BJ (cell line): ENCODE data around the gene LDLRAD2. TPM values are rescaled to one million over a fixed set of nuclear protein-coding genes. Genes with fewer than 3 reads are reported as not detected.

Experiments used
- CTCF ChIA-PET: fragments of 350-600 bp; formaldehyde crosslinking; extraction: SDS; loops from one replicate; lab custom pipeline; 2021; ENCODE audit warnings: antibody characterized with exemption, inconsistent platforms; lab: Yijun Ruan, JAX
- POLR2A ChIA-PET: fragments of 300-600 bp; sonication (Branson Sonifier 250); formaldehyde crosslinking; extraction: SDS; loops from one replicate; lab custom pipeline; 2021; ENCODE audit warnings: antibody characterized with exemption; lab: Charles Lee
- DNase-seq: peaks from one replicate; pipeline ENCODE4 v3.0.0-alpha.2; 2011; ENCODE audit warnings: low read depth
- H3K27me3 ChIP-seq: 2 replicates; pipeline ENCODE4 v1.6.0; 2011; ENCODE audit warnings: low read length; ENCODE audit not compliant: control insufficient read depth, insufficient read depth
- H3K36me3 ChIP-seq: 2 replicates; pipeline ENCODE4 v1.5.1; 2011; ENCODE audit warnings: low read length; ENCODE audit not compliant: control insufficient read depth, insufficient read depth
- H3K4me3 ChIP-seq: 2 replicates; pipeline ENCODE4 v1.5.1; 2011; ENCODE audit warnings: low read depth, mild to moderate bottlenecking, control low read depth, low read length
- polyA plus RNA-seq: library from polyadenylated mRNA; depleted of rRNA; stranded (reverse); fragments of >200 nt; gene quantifications from 2 replicates; pipeline ENCODE4 v1.2.3, GENCODE V29; 2011
- TF ChIP-seq, protein P1 (sequence below): IDR thresholded peaks from 2 replicates; pipeline ENCODE4 v1.5.1; 2011; ENCODE audit warnings: low read depth, mild to moderate bottlenecking, control low read depth, inconsistent platforms, low read length, moderate library complexity; ENCODE audit not compliant: insufficient read depth

Gene LDLRAD2
- polyA plus RNA-seq, 1 experiment, result not detected

GRCh38 chr1:21845646-21846641 is 33.9 kb downstream of the LDLRAD2 start:
- no peak for DNase-seq
- ChIA-PET CTCF (no interaction called here), POLR2A (no interaction called here)
- H3K27me3 ChIP-seq, result no peaks in the 10 kb centered on the region
- H3K36me3 ChIP-seq, result peaks cover 61% of the 10 kb centered on the region
- H3K4me3 ChIP-seq, result no peak overlapping the region
- TF ChIP-seq, protein P1, sequence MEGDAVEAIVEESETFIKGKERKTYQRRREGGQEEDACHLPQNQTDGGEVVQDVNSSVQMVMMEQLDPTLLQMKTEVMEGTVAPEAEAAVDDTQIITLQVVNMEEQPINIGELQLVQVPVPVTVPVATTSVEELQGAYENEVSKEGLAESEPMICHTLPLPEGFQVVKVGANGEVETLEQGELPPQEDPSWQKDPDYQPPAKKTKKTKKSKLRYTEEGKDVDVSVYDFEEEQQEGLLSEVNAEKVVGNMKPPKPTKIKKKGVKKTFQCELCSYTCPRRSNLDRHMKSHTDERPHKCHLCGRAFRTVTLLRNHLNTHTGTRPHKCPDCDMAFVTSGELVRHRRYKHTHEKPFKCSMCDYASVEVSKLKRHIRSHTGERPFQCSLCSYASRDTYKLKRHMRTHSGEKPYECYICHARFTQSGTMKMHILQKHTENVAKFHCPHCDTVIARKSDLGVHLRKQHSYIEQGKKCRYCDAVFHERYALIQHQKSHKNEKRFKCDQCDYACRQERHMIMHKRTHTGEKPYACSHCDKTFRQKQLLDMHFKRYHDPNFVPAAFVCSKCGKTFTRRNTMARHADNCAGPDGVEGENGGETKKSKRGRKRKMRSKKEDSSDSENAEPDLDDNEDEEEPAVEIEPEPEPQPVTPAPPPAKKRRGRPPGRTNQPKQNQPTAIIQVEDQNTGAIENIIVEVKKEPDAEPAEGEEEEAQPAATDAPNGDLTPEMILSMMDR, result no peak

GRCh38 chr1:21847223-21848205 is 35.4 kb downstream of the LDLRAD2 start:
- no peak for DNase-seq
- ChIA-PET POLR2A (no interaction called here), CTCF (interaction anchor here (0.6 to 0.8 kb wide), 3 partner anchors 22 to 118 kb away, joined by 3 to 4 read pairs (median 3); no protein-coding TSS in a partner anchor)
- H3K36me3 ChIP-seq, result peaks cover 62% of the 10 kb centered on the region
- no peak overlapping the region for H3K4me3 ChIP-seq
- TF ChIP-seq, protein P1, result no peak
- no peaks in the 10 kb centered on the region for H3K27me3 ChIP-seq

- ChIA-PET POLR2A (no interaction called here), CTCF (interaction anchor here (0.6 to 0.8 kb wide), 2 partner anchors 21 to 54 kb away, joined by 3 read pairs; no protein-coding TSS in a partner anchor)
- TF ChIP-seq, protein P1, result no peak
- peaks cover 58% of the 10 kb centered on the region for H3K36me3 ChIP-seq
- no peaks in the 10 kb centered on the region for H3K27me3 ChIP-seq
- H3K4me3 ChIP-seq, result no peak overlapping the region
- no peak for DNase-seq
These were observed 36.6 kb downstream of the LDLRAD2 start for GRCh38 chr1:21848524-21849174.

DNA sequence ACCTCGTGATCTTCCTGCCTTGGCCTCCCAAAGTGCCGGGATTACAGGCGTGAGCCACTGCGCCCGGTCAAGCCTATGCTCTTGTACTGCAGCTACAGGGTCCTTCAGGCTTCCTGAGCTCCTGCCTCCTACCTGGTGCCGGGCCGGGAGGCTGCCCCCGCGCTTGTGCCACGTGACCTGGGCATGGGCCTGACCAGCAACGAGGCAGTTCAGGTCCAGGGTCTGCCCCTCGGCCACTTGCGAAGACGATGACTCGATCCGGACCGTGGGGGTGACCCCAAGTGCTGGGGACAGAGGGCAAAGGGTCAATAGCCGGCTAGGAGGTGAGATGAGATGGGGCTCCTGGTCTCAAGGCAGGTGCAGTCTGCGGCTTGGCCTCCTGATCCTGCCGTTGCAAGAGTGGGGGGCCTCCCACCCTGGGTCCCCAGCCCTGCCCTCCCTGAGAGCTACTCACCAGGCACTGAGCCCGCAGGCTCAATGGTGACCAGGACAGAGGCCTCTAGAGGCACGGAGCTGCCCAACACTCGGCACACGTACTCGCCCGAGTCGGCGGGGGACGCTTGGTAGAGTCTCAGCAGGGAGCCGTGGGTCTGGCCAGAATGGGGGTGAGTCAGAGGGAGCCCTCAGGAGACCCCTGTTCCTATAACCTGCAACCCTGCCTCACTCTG is 38.0 kb downstream of the LDLRAD2 start:
- H3K27me3 ChIP-seq, result no peaks in the 10 kb centered on the region
- DNase-seq, result no peak
- TF ChIP-seq, protein P1, result no peak
- peaks cover 66% of the 10 kb centered on the region for H3K36me3 ChIP-seq
- ChIA-PET CTCF (no interaction called here), POLR2A (interaction anchor here (0.6 kb wide), 1 partner anchor 93 kb away, joined by 9 read pairs; no protein-coding TSS in a partner anchor)
- no peak overlapping the region for H3K4me3 ChIP-seq
